ENCODE measurements around the gene CTRB1. TPM values are rescaled to one million over a fixed set of nuclear protein-coding genes. Genes with fewer than 3 reads are reported as not detected.

Gene CTRB1
- total and polyA plus RNA-seq, 2 of the 13 experiments (the other 11 are each of a cell fraction or from before 2014, with no cell fraction given): not detected

GRCh38 chr16:75264999-75265910 is 46.5 kb downstream of the CTRB1 start (continued):
- TF ChIP-seq HMGXB4 (CRISPR knock-in tag; IDR thresholded peaks at IDR 0.05; ENCODE audit: borderline replicate concordance in 1 of 2, low read depth in 1 of 2) (no peak; a peak in 4 of 4 replicates), HNRNPUL1 (IDR thresholded peaks at IDR 0.05; ENCODE audit: low read depth, low read length) (no peak), ZEB1 (IDR thresholded peaks at IDR 0.05; ENCODE audit: insufficient replicate concordance, low read depth) (no peak), ZBTB34 (CRISPR knock-in tag; IDR thresholded peaks at IDR 0.05) (no peak), ZNF431 (CRISPR knock-in tag; IDR thresholded peaks at IDR 0.05; ENCODE audit: borderline replicate concordance, low read depth) (no peak), SP2 (CRISPR knock-in tag; IDR thresholded peaks at IDR 0.05) (no peak), ATF7-NPFF (CRISPR knock-in tag; IDR thresholded peaks at IDR 0.05; ENCODE audit: low read depth) (no peak; the same call in 1 of the 2 replicates), GATA4 (IDR thresholded peaks at IDR 0.05; ENCODE audit: borderline replicate concordance, low read depth) (no peak), HNRNPL (IDR thresholded peaks at IDR 0.05; ENCODE audit: low read depth, low read length) (peak; percentile 87), PATZ1 (CRISPR knock-in tag; IDR thresholded peaks at IDR 0.05) (no peak; the same call in none of the 2 replicates), ZSCAN20 (CRISPR knock-in tag; IDR thresholded peaks at IDR 0.05; ENCODE audit: borderline replicate concordance) (no peak), ARID3A (IDR thresholded peaks at IDR 0.05; ENCODE audit: low read depth, low read length) (no peak), ZNF550 (CRISPR knock-in tag; IDR thresholded peaks at IDR 0.05; ENCODE audit: borderline replicate concordance) (no peak), TOPORS (CRISPR knock-in tag; IDR thresholded peaks at IDR 0.05) (no peak), ZBTB33 (CRISPR knock-in tag; IDR thresholded peaks at IDR 0.05) (no peak), SCMH1 (CRISPR knock-in tag; IDR thresholded peaks at IDR 0.05; ENCODE audit: borderline replicate concordance) (no peak), KAT7 (CRISPR knock-in tag; IDR thresholded peaks at IDR 0.05; ENCODE audit: borderline replicate concordance) (peak; percentile 81; the same call in 1 of the 2 replicates)
